GM18519 (cell line): ENCODE data around the gene FAM168A.

Experiments used
- ATAC-seq: cut with Tn5 transposase; IDR thresholded peaks from one replicate; pipeline ENCODE4 v1.9.1; 2021; ENCODE audit warnings: mild to moderate bottlenecking, moderate library complexity; ENCODE audit not compliant: unreplicated experiment, low FRiP score

FAM168A gene

DNA sequence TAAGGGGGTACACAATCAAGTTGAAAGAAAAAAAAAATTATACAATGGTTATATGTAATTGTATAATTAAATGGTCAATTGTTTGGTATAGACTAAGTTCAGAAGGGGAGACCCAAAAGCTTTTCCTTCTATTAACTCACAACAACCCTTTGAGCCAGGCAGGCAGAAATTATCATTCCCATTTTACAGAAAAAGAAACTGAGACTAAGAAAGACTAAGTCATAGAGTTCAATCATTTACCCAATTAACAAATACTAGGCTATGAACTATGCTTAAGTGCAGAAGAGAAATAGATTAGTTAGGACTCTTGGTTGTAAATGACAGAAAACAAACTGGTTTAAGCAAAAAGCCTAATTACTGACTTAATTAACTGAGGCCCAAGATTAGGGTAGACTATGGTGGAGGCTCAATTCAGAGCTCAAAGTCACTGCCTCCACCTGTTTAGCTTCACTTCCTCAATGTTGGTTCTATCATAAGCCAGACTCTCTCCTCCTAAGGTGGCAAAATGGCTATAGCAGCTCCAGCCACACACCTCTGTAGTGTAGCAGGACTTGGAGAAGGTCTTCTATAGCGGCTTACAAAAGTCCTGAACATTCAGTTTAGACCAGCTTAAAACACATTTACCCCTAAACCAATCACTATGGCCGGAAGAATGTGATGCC lies 34.2 kb downstream of the FAM168A start:
- ATAC-seq = no peak

DNA sequence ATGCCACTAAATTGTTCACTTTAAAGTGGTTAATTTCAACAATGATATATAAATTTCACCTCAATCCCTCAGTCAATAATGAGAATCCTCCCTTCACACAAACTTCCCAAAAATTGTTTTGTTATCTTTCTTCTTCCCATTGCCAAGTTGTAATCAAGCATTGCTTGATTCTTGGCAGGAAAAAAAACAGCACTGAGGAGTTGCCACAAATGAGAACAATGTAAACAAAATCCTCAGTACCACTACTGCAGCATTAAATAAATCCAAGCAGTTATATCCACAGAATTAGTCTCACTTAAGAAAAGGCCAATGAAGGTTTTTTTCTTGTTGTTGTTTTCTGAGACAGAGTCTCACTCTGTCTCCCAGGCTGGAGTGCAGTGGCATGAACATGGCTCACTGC lies 38.2 kb downstream of the FAM168A start:
- ATAC-seq = no peak

DNA sequence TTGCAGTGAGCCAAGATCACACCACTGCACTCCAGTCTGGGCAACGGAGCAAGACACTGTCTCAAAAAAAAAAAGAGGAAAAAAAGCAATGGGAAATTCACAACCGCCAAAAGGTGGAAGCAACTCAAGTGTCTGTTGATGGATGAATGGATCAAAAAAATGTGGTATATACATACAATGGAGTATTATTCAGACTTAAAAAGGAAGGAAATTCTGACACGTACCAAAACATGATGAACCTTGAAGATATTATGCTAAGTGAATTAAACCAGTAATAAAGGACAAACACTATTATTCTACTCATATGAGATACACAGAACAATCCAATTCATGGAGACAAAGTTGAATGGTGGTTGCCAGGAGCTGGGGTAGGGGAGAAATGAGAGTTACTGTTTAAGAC lies 40.9 kb downstream of the FAM168A start:
- ATAC-seq = no peak

- ATAC-seq = no peak
Measured at GRCh38 chr11:73555615-73556014, 42.3 kb downstream of the FAM168A start.

DNA sequence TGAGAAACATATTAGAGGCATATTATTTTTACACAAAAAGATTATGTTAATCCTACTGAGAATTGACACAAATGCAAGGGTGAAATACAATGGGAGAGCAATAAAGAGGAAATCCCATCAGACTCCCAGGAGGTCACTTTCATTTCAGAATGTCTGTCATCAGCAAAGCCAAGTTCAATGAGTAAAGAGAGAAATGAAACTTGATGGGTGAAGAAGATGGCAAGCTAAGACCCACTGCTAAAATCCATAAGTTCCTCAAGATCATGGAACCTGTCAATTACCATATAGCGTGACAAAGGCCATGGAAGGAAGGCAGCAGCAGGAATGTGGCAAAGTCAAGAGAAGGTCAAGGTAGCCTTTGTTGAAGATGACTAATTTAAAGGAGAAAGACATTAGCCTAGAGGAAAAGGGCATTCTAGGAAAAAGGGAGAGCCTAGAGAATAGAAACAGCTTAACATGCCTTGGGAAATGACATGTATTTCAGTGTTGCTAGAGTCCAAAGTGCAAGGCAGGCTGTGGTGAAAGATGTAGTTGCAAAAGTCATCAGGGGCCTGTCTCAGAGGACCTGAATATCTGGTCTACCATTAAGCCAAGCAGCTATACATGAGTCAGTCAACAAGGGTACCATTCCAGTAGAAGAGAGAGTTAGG lies 43.1 kb downstream of the FAM168A start:
- ATAC-seq = no peak

DNA sequence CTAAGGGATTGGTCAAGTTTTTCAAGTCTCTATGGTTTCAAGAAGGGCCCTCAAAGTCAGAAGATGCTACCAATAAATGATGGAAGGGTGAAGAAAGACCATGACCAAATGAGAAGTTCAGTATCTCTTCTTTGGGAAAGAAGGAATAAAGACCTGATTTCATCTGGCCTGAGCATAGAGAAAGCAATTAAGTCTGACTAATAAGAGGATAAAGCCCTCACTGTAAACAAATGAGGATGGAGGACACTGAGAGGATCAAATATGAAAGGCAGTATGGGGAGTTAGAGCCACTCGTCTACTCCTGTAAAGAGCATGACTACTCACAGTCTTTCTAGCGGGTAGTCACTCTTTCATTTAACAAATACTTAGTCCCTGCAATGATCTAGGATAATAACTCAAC lies 44.6 kb downstream of the FAM168A start:
- ATAC-seq = no peak

DNA sequence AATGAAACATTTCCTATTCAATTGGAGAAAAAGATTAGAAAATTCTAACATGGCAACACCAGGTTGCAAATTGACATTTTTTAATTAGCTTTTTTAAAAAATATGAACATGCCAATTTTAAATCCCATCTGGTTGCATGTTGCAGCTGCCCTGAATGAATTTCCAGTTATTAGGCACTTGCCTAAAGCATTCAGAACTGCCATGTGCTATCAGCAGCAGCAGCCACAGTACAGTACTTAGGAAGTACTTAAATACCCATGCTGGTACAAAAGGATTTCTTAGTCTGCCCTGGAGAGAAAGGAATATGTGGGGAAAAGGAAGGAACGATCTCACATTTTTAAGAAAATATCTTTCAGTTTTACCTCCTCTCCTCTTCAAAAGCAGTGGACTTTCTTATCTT lies 46.2 kb downstream of the FAM168A start:
- ATAC-seq = no peak

- no peak for ATAC-seq
Measured at GRCh38 chr11:73549376-73549775, 48.5 kb downstream of the FAM168A start.

DNA sequence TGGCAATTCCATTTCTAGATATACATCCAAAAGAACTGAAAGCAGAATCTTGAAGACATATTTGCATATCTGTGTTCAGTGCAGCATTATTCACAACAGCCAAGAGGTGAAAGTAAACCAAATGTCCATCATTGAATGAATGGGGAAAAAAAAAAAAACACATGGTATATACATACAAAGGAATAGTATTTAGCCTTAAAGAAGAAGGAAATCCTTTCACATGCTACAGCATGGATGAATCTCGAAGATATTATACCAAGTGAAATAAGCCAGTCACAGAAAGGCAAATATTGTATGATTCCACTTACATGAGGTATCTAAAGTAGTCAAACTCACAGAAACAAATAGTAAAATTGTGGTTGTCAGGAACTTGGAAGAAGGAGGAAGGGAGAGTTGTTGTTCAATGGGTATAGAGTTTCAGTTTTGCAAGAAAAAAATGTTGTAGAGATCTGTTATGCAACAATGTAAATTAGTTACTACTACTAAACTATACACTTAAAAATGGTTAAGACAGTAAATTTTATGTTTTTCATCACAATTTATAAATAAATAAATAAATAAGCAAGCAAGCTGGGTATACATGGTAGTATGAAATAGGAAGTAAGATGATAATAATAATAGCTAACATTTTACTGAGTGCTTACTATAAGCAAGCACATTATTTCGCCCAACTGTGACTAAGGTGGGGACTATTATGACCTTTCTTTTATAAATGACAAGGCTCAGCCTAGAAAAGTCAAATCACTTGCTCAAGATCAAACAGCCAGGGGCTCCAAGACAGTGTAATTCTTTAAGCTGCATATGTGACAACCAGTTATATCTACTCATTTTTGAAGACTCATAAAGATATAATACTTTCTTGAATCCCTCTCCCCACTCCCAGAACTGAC lies 50.0 kb downstream of the FAM168A start:
- ATAC-seq = no peak

DNA sequence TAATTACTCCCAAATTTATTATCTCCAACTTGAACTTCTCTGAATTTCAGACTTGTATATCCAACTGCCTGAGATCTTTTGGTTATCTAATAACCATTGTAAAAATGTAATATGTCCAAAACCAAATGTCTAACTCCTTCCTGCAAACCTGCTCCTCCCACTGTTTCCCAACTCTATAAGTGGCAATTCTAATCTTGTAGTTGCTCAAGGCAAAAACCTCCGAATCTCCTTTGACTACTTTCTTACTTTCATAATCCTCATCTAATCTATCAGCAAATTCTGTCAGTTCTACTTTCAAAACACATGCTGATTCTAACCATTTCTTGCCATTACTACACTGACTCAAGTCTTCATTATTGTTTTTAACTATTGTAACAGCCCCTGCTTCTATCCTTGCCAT lies 55.7 kb downstream of the FAM168A start:
- no peak for ATAC-seq

DNA sequence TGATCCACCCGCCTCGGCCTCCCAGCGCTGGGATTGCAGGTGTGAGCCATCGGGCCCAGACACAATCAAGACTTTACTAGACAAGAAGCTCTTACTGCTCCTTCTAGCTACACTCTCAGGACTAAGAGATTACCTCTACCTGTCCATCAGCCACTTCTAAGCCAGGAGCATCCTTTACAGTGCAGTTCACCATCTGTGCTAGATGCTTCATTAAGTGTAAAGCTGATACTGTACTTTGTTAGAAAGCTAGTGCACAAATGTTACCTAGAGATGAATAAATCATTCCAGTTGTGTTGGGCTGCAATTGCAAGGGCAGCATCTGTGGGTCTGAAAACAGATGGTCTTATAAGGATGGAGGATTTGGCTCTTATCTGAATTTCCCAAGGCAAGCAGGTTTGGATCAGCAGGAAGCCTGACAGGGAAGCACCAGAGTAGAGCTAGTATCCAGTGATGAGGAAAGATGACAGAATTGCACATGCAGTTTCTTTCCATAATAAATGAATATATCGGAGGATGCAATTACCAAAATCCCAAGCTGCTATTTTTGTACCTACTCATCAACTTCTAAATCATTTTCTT lies 58.3 kb downstream of the FAM168A start:
- ATAC-seq = no peak

DNA sequence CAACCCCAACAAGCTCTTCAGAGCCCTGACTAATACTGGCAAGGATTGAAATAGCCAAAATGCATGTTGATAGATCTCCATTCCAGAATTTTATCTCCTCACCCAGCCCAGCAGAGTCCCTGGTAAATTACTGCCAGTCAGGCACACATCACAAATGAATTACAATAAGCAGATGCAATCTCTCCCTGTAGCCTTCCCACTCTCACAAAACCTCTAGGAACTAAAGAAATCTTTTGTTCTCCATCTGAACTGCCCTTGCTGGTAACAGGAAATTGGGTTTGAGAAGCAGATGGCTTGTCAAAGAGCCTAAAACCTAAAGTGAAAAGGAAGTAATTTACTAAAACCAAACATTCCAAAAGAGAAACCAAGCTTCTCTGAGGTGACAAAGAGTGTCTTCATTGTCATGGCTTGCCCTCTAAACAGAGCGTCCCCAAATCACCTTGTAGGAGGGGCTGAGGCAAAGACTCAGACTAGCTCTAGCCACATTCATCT lies 59.5 kb downstream of the FAM168A start:
- no peak for ATAC-seq

GRCh38 chr11:73537969-73538368 lies 59.9 kb downstream of the FAM168A start:
- ATAC-seq = no peak

DNA sequence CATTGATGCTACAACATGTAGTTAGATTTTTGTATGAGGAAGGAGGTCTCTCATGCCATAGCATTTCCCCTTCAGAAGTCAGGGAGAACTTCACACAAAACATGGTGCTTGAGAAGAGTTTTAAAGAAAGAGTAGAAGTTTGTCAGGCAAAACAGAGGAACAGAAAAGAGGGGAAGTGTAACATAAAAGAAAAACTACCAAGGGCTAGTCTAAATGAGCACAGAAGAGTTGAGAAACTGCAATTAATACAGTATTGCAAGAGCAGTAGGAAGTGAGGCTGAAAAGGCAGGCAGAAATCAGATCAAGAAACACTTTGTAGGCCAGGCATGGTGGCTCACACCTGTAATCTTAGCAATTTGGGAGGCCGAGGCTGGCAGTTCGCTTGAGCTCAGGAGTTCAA lies 61.0 kb downstream of the FAM168A start:
- ATAC-seq = no peak

DNA sequence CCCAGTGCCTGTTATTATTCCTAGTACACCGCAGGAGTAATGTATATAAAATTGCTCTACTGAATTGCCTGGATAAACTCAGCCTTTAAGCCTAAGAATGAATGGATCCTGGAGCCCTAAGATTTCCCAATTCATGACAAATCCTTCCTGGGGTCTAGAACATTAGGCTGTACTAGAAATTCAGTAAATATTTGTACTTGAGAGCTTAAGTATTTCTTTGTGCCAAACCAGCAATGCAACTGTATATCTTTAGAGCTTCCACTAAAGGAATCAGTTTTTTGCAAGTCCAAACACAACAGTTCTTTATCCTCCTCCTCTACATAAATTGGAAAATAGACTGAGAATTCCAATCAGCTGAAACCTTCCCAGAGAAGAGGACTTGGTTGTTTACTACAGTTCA lies 65.6 kb downstream of the FAM168A start:
- no peak for ATAC-seq

- no peak for ATAC-seq
Measured at GRCh38 chr11:73531386-73531785, 66.5 kb downstream of the FAM168A start.

DNA sequence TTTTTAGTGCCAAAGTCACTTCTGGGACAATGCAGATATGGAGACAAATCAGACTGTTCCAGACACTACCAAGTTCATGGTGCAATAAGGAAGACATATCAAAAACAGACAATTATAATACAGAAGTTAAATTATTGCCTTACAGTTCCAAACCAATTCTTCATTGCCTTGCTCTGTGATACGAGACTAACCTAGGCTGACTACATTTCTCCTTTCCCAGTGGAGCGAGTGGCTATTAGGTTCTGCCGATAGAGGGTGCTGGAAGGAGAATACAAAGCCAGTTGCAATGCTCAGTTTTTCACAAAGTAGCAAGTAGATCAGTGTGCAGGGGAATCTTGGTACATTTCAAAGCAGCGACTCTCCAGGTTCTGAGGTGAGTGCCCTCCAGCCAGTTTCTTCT lies 67.8 kb downstream of the FAM168A start:
- ATAC-seq = no peak

DNA sequence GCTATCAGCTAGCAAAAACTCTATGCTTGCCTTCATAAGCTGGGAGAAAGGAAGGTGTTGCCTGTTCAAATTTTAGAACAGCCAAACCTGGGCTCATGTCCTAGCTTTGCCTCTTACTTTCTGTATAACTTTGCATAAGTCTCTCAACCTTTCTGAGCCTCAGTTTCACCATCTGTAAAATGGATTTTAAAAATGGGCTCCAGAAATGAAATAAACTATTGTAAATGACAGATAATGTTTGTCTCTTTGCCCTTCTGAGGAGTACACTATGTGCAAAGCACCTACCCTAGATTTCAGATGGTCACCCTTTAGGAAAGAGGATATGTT lies 68.7 kb downstream of the FAM168A start:
- ATAC-seq = no peak

DNA sequence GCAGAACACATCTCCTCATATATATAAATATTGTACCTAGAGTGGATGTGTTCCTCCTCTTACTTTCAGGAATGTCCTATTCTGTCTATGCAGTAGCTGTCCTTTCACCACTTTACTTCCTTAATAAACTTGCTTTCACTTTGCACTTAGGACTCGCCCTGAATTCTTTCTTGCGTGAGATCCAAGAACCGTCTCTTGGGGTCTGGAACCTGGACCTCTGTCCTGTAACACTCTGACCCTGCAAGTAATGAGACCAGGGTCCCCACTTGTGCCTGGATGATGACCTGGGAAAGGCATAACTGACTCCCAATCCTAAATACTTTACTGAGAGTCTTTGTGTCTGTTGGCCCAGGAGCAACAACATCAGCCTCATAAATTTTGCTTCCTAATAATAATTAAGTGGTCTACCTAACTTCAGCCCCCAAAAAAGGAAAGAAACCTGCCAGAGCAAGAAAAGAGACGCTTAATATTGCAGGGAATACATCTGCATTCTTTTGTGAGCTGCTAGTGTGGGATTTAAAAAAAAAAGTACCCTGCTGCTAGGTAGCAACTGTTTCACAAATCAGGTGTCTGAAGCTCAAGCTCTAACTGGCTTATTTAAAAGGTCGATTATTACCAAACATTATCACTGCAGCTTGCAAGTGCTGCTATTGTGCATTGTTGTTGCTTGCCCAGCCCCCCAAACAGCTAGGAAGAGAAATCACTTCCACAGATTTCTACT lies 69.3 kb downstream of the FAM168A start:
- ATAC-seq = no peak

DNA sequence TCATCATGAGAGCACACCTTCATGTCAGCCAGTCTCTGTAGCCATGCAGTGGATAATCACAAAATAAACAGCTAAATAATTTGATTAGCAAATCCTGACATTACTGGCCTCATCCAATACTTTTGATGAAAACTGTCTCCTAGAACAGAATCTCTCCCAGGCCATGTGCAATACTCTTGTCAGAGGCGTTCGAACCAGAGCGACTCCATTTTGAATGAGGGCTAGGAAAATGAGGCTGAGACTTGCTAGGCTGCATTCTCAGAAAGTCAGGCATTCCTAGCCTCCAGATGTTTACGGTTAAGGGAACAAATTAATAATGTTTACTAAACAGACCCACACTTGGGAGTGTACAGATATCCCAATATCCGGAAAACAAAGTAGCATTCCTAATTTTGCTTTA lies 69.9 kb downstream of the FAM168A start:
- ATAC-seq = no peak

GRCh38 chr11:73525611-73526010 lies 72.3 kb downstream of the FAM168A start:
- ATAC-seq = no peak
